HG03457 (cell line): Measurements from ENCODE around the gene CASP14.
"Not testable (repeated sequence)": the region's sequence is repeated elsewhere in the genome, so short reads cannot be mapped to it uniquely, and the experiment has no call there.

Experiments
- ATAC-seq: cut with Tn5 transposase; IDR thresholded peaks from one replicate; pipeline ENCODE4 v1.9.1; 2021; ENCODE audit warnings: moderate number of reproducible peaks; ENCODE audit not compliant: unreplicated experiment

Gene CASP14

DNA sequence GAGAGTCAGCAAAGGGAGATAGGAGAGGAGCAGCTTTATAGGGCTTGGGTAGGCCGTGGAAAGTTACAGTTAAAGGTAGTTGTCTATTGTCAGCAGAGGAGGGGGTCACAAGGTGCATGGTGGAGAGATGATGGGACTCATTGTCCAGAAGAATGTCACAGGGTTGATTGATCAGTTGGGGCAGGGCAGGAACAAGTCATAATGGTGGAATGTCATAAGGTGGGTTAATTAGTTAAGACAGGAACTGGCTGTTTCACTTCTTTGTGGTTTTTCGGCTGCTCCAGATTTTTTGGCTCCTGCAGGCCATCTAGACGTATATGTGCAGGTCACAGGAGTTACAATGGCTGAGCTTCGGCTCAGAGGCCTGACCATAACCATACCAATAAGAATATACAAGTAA, 21.1 kb downstream of the CASP14 start:
- not testable (repeated sequence) for ATAC-seq

GRCh38 chr19:15072930-15073647, 23.8 kb downstream of the CASP14 start:
- no peak for ATAC-seq

DNA sequence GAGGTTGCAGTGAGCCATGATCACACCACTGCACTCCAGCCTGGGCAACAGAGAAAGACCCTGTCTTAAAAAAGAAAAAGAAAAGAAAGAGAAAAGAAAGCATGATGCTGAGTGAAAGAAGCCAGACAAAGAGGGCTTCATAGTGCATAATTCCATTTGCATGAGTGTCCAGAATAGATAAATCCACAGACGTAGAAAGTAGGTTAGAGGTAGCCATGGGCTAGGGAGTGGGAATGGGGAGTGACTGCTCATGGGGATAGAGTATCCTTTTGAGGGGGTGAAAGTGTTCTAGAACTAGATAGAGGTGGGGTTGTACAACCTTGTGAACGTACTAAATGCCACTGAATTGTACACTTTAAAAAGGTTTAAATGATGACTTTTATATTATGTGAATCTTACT, 25.1 kb downstream of the CASP14 start:
- ATAC-seq = no peak

GRCh38 chr19:15075806-15076205, 26.5 kb downstream of the CASP14 start:
- no peak for ATAC-seq

- ATAC-seq = not testable (repeated sequence)
Measured at GRCh38 chr19:15080002-15080401, 30.7 kb downstream of the CASP14 start.

GRCh38 chr19:15081911-15082310, 32.6 kb downstream of the CASP14 start, which contains the start of gene OR1I1:
Gene OR1I1, plus strand, starts transcription at chr19:15082211. Its CDS starts 4,855 bp downstream, at chr19:15087066.
- ATAC-seq = no peak

DNA sequence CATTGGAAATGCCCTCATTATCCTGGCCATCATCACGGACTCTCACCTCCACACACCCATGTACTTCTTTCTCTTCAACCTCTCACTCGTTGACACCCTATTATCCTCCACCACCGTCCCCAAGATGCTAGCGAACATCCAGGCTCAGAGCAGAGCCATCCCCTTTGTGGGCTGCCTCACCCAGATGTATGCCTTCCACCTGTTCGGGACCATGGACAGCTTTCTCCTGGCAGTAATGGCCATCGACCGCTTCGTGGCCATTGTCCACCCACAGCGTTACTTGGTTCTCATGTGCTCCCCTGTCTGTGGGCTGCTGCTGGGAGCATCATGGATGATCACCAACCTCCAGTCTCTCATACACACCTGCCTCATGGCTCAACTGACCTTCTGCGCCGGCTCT, 37.9 kb downstream of the CASP14 start:
- no peak for ATAC-seq

DNA sequence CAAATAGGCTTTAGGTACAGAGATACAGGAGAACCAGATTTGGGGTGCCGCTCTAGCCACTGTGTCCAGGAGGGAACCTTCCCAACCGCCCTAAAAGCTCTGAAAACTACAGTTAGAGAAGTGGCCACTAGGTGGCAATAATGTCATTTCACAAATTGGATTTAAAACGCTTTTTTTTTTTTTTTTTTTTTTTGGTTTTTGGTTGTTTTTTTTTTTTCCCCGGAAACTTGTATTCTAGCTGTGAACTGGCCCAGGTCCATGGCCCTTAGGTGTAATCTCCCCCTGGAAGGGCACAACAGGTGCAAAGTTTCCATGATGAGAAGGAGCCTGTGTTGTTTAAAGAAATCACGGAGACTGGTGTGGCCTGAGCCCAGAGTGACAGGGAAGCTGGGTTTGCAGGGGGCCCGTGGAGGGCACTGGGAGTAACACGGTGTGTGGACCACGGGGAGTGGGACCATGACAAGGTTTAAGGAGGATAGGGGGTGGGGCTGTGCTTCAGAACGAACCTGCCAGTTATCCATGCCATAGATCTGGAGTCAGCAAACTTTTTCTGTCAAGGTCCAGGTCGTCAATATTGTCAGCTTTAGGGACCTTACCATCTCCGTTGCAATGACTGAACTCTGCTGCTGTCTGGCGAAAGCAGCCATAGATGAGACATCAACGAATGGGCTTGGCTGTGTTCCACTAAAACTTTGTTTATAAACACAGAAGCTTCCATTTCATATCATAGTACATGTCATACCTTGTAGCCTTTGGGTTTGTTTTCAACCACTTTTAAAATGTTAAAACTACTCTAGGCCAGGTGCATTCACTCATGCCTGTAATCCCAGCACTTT, 42.9 kb downstream of the CASP14 start:
- ATAC-seq = no peak

GRCh38 chr19:15093001-15093400, 43.7 kb downstream of the CASP14 start:
- no peak for ATAC-seq

- no peak for ATAC-seq
Measured at GRCh38 chr19:15096223-15096622, 46.9 kb downstream of the CASP14 start.

DNA sequence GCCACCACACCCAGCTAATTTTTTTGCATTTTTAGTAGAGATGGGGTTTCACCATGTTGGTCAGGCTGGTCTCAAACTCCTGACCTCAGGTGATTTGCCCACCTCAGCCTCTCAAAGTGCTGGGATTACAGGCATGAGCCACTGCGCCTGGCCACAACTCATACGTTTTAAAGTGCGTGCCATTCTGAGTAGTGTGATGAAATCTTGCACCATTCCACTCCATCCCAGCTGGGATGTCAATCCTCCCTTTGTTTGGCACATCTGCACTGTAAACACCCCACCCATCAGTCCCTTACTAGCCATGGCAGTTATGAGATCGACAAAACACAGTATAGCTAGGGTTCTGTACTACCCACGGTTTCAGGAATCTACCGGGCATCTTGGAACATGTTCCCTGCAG, 48.7 kb downstream of the CASP14 start:
- not testable (repeated sequence) for ATAC-seq

DNA sequence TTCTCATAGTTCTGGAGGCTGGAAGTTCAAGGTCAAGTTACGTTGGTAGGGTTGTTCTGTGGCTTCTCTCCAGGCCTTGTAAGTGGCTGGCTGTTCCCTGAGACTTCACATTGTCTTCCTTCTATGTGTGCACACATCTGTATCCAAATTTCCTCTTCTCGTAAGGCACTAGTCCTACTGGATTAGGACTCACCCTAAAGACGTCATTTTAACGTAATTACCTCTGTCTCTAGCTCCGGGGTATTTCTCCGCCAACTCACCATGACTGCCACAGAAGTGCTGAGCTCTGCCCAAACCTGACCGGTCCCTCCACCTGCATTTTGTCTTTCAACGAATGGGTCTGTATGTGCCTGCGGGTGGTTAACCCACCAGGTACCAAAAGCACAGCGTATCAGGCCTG, 49.2 kb downstream of the CASP14 start:
- ATAC-seq = no peak

- ATAC-seq = no peak
Measured at GRCh38 chr19:15099017-15099582, 49.8 kb downstream of the CASP14 start.

DNA sequence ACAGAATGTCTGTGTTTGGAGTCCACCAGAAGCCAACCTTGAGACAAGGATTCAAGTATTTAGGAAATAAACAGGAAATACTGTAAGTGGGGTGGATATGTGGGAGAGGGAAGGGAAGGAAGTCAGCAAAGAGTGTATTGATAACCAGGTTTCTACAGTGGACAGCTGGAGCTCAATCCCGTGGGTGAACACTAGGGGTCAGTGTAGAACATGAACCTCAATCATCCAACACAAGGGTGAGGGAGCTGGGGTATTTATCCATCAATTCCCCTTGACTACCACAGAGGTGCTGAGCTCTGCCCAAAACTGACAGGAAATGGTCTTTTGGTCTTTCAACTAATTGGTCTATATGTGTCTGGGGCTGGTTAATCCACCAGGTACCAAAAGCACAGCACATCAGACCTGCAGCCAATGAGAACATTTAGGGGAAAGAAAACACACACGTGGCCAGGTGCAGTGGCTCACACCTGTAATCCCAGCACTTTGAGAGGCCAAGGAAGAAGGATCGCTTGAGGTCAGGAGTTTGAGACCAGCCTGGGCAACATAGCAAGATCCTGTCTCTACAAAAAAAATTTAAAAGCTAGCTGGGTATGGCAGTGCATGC, 52.3 kb downstream of the CASP14 start:
- ATAC-seq = no peak

- no peak for ATAC-seq
Measured at GRCh38 chr19:15104003-15104402, 54.7 kb downstream of the CASP14 start.

GRCh38 chr19:15104411-15104810, 55.1 kb downstream of the CASP14 start:
- ATAC-seq = no peak

- no peak for ATAC-seq
Measured at GRCh38 chr19:15105044-15105443, 55.8 kb downstream of the CASP14 start.

DNA sequence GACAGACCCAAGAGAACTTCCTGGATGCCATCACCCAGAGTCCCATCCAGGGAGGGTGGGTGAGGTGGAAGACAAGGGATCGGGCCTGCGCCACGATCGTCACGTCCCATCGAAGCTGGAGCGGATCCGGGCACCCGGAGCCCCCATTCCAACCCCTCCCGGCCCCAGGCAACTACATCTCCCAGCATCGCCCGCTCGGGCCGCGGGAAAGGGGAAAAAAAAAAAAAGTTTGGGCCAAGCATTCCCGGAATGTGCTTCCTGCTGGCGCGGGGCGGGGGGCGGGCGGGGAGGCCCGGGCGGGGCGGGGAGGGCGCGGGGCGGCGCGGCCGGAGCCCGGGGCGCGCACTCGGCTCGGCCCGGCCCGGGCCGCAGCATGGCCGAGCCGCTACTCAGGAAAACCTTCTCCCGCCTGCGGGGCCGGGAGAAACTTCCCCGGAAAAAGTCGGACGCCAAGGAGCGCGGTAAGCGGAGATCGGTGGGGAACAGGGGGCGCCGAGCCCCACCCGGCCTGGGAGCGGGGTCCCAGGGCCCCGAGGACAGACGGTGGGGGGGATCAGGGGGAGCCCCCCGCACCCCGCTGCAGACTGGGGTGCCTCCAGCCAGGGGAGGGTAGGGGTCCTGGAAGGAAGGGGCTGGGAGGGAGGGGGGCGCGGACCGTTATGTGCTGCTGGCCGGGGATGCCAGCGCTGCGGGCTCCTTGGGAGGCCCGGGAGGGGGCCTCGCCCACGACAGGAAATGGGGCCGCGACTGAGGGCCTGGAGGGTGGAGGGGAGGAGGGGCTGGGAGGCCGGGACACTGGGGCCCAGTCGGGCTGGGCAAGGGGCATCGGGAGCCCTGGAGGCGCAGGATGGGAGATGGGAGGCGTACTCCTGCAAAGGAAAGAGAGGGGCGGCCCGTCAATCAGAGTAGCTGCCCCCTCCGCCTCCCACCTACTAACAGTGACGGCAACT, 58.1 kb downstream of the CASP14 start, which contains the start of gene SYDE1:
Gene SYDE1, plus strand, starts transcription at position 341 of the 950 bp plus-strand sequence. Its CDS starts 33 bp downstream, at position 374.
- no peak for ATAC-seq
